HG03565 (cell line): ENCODE results near the gene KIRREL3.
"Not testable (repeated sequence)": the region's sequence is repeated elsewhere in the genome, so short reads cannot be mapped to it uniquely, and the experiment has no call there.

Source experiments
- ATAC-seq: cut with Tn5 transposase; IDR thresholded peaks from one replicate; pipeline ENCODE4 v1.9.1; 2021; ENCODE audit warnings: mild to moderate bottlenecking, moderate library complexity; ENCODE audit not compliant: unreplicated experiment

The KIRREL3 gene

GRCh38 chr11:126398721-126399120 is 601.8 kb downstream of the KIRREL3 start:
- ATAC-seq: no peak

DNA sequence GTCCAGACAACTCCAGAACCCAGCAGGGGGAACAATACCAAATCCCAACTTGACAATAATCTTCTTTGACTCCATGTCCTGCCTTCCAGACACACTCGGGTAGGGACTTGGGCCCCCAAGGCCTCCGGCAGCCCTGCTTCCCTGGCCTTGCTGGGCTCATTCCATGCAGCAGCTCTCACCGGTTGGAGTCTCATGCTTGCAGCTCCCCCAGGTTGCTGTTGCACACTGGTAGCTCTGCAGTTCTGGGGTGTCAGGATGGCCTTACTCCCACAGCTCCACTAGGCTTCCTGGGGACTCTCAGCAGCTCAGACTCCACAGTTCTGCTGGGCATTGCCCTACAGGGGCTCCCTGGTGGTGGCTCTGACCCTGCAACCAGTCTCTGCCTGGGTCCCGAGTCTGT is 602.3 kb downstream of the KIRREL3 start:
- no peak for ATAC-seq

DNA sequence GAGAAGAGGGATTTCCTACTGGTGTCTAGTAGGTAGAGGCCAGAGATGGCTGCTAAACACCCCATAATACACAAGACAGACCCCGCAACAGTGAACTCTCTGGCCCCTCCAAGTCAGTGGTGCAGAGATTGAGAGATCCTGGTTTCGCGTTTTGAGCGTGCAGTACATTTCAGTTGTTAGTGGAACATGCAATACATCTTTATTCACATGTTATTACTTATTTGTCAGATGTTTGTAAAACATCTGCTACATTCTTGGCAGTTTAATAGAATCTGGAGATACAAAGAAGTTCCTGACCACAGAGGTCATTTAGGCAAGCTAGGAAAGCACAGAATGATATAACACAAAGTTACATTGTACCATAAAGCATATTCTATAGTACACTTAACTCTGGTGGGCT is 603.6 kb downstream of the KIRREL3 start:
- no peak for ATAC-seq

- ATAC-seq: not testable (repeated sequence)
Measured at GRCh38 chr11:126396266-126396665, 604.3 kb downstream of the KIRREL3 start.

GRCh38 chr11:126395784-126396183 is 604.8 kb downstream of the KIRREL3 start:
- not testable (repeated sequence) for ATAC-seq

GRCh38 chr11:126394634-126395072 is 605.9 kb downstream of the KIRREL3 start:
- not testable (repeated sequence) for ATAC-seq

GRCh38 chr11:126394036-126394435 is 606.5 kb downstream of the KIRREL3 start:
- ATAC-seq: no peak

DNA sequence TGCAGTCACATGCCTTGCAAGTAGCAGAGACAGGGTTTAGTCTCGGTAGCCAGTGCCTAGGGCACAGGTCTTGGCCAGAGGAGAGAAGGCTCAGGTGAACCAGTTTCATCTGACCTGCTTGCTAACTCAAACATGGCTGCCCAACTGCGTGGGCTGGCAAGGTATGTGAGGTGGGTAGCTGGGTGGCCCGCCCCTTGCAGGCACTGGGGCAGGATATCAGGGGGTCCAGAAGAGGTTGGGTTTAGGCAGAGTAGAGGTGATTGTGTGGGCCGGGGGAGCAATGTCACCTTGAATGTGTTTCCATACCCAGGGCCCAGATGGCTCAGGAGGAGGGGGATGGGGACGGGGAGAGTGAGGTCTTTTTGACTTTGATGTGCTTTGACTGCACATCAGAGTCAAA is 607.4 kb downstream of the KIRREL3 start:
- no peak for ATAC-seq

GRCh38 chr11:126392633-126393013 is 607.9 kb downstream of the KIRREL3 start:
- ATAC-seq: no peak

GRCh38 chr11:126391970-126392632 is 608.5 kb downstream of the KIRREL3 start:
- ATAC-seq: no peak

DNA sequence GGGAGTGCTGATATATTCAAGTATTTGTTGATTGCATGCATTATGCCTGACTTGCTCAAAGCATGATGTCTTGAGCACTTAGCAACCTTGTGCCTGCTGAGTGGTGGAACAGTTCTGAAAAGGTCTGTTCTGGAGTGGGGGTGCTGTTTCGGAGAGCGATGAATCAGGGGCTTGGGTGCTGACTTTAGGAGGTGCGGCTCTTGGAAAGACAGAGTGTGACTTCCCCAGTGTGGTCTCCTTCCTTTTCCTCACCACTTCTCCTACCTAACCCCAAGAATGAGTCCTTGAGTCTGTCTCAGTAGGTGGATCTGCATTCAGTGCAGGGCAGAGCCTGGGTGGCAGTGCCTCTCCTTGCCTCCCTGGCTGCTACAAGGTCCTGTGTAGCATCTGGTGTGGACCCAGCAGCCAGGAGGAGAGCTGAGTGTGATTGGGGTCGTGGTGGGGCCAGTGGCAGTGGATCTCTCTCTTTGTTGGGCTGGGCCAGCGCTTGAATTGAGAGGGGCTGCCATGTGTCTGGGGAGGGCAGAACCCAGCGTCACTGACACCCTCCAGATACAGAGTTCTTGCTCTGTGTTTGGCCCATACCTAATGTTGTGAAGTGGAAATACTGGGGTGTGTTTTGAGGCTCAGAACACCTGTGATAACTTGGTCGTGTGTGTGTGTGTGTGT is 609.1 kb downstream of the KIRREL3 start:
- ATAC-seq: no peak

GRCh38 chr11:126390272-126390867 is 610.2 kb downstream of the KIRREL3 start:
- ATAC-seq: no peak

- no peak for ATAC-seq
Measured at GRCh38 chr11:126387857-126388256, 612.7 kb downstream of the KIRREL3 start.

DNA sequence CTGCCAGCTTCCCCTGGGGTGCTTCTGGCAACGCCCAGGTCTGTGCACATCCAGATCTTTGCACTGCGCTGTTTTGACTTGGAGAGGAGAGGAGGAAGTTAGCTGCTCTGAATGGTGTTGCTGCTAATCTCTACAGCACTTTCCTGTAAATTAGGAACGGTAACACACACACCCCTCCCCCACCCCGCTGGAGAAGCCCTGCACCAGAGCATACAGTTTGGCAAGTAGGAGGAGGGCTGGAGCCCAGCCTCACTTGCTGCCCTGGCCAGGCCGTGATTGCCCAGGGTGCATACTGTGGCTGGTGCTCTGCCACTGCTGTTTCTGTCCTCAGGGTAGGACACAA is 613.9 kb downstream of the KIRREL3 start:
- not testable (repeated sequence) for ATAC-seq

DNA sequence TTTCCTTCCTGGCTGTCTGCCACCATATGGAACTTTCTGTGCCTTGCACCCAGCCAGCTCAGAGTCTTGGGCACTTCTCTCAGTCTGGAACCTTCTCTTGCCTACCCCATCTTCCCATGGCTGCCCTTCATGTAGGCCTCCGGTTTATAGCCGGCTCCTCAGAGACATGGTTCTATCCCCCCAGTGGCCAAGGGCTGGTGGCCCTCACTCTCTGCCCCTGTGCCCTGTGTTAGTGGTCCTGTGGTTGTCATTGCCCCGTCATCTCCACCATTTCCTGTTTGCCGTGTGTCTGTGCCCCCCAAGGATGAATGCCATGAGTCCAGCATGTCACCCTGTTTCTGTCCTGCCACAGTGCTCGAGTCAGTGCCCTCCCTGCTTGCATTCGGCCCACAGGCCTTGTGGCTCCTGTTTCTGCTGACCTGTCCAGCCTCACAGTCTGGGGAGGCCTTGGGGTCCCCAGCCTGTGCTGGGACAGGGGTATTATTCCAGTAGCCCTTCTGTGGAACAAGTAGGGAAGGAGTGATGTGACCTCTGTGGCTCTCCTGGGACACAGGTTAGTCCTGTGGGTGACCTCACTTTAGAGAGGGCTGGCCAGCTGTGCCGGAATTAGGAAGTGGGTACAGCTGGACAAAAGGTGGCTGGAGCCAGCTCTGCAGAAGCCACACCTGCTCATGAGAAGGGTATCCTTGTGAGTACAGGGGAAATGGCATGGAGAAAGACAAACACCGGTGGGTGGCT is 614.4 kb downstream of the KIRREL3 start:
- no peak for ATAC-seq

- no peak for ATAC-seq
Measured at GRCh38 chr11:126384449-126385070, 616.0 kb downstream of the KIRREL3 start.

DNA sequence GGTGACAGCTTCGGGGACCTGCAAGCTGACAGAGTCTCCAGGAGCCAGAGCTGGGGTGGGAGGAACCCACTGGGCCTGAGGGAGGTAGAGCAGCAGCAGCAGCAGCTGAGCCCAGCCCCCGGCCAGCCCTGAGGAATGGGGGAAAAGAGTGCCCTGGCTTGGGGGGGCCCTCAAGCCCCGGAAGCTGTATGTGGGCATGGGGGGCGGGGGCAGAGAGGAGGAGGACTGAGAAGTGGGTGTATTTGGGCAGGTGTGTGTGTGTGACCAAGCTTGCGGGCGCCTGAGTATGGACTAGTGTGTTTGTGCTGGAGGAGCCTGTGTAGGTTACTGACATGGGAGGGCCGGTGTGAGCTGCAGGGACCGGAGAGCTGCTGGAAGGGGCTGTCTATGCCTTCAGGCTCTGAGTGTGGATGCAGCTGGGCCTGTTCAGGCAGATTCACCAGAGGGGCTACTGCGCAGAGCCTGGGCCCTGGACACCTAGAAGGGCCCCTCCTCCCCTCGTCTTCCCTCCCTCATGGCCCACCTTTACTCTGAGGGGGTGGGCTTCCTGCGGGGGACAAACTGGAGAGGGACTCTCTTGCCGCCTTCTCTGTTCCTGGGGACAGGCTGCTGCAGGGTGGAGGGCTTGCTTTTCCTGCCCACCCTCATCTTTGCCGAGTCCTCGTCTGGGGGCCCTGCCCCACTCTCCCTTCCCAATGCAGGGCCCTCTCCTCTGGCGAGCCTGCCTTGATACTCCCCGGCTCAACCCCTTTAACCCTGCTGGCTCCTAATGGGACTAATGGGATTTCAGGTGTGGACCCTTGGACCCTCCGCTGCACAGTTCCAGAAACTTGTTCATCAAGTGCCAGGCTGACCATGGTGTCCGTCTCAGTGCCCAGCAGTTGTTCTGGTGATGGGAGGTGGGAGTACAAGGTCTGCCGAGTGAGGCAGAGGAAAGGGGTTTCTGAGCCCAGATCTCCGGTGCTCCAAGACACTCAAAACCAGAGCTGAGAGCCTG is 616.9 kb downstream of the KIRREL3 start:
- ATAC-seq: no peak

DNA sequence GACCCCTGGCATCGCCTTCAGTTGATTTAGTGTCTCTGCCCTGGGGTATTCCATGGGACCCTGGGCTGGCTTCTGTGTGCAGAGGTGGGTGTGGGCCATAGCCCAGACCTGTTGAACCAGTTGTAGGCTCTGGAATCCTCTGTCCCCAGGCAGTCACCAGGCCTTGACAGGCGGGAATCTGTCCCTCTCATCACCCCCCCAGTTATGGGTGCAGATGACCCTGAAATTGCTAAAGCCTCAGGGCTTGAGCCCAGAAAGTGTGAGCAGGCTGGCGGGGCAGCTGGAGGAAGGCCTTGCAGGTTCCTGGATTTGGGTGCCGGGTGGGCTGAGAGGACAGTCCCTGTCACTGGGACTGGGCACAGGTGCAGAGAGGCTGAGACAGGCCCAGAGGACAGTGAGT is 617.9 kb downstream of the KIRREL3 start:
- ATAC-seq: not testable (repeated sequence)

- not testable (repeated sequence) for ATAC-seq
Measured at GRCh38 chr11:126381960-126382359, 618.6 kb downstream of the KIRREL3 start.

DNA sequence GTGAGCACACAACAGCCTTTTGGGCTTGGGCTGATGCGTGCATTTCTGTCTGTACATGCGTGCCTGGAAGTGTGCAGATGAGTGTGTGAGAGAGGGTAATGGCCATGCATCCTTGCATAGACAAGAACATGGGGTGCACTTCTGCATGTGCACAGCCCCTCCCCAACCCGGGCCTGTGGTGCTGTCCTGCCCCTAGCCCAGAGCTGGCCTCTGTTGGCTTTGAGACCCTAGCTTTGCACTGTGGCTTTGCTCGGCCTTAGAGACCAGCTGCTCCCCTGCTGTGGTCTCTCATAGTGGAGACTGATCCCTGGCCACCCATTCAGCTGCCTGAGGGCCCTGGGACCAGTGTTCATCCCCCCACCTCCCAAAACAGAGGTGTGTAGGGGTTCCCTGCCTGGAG is 619.7 kb downstream of the KIRREL3 start:
- no peak for ATAC-seq
